WTC11 (cell line): ENCODE results near the gene SCAANT1. TPM values are rescaled to one million over a fixed set of nuclear protein-coding genes. Genes with fewer than 3 reads are reported as not detected.
A peak's percentile ranks its signal among the peaks of the same experiment; 100 is the strongest.

Source experiments
- ATAC-seq: fragments of 200-7000 bp; cut with Tn5 transposase; 2 replicates; pipeline ENCODE4 v1.10.0; 2021; ENCODE audit warnings: mild to moderate bottlenecking, moderate library complexity
- CTCF ChIA-PET: fragments of 300-600 bp; sonication (Branson Sonifier 250); formaldehyde crosslinking; loops from one replicate; lab custom pipeline; 2021; ENCODE audit warnings: antibody characterized with exemption; lab: Charles Lee
- POLR2A ChIA-PET: fragments of 350-600 bp; sonication (Branson Sonifier 250); formaldehyde crosslinking; loops from one replicate; lab custom pipeline; 2021; ENCODE audit warnings: antibody characterized with exemption; lab: Charles Lee
- DNase-seq: peaks from one replicate; pipeline ENCODE4 v3.0.0; 2021; ENCODE audit warnings: low spot score
- H3K27ac Mint-ChIP-seq: 2 replicates; pipeline ENCODE4 v1.8.0; 2021; ENCODE audit warnings: mixed read lengths
- H3K27me3 Mint-ChIP-seq: 2 replicates; pipeline ENCODE4 v1.8.0; 2021; ENCODE audit warnings: low read depth, mild to moderate bottlenecking, moderate library complexity, mixed read lengths
- H3K36me3 Mint-ChIP-seq: 2 replicates; pipeline ENCODE4 v1.8.0; 2021; ENCODE audit warnings: mixed read lengths
- H3K4me1 Mint-ChIP-seq: 2 replicates; pipeline ENCODE4 v1.8.0; 2022; ENCODE audit warnings: mixed read lengths
- H3K4me3 Mint-ChIP-seq: 2 replicates; pipeline ENCODE4 v1.8.0; 2021; ENCODE audit warnings: mild to moderate bottlenecking, moderate library complexity, mixed read lengths
- H3K9me3 Mint-ChIP-seq: 2 replicates; pipeline ENCODE4 v1.8.0; 2021; ENCODE audit warnings: mixed read lengths
- ATF1 ChIP-seq: sonication (generic); formaldehyde crosslinking; IDR thresholded peaks from 2 replicates; pipeline ENCODE4 v1.8.1; 2023; ENCODE audit warnings: mild to moderate bottlenecking, moderate library complexity, missing genetic modification reagents
- GABPB1 ChIP-seq: sonication (generic); formaldehyde crosslinking; IDR thresholded peaks from 2 replicates; pipeline ENCODE4 v1.8.1; 2023; ENCODE audit warnings: mild to moderate bottlenecking, missing genetic modification reagents
- HMGA2 ChIP-seq: fragments of 250-450 bp; sonication (Bioruptor Pico); IDR thresholded peaks from 2 replicates; pipeline ENCODE4 v1.4.0; 2021; ENCODE audit warnings: mild to moderate bottlenecking, moderate library complexity
- NR1H2 ChIP-seq: sonication (generic); formaldehyde crosslinking; IDR thresholded peaks from 2 replicates; pipeline ENCODE4 v1.9.0; 2021; ENCODE audit warnings: mild to moderate bottlenecking, moderate library complexity, missing genetic modification reagents
- SOX15 ChIP-seq: fragments of 250-450 bp; sonication (Bioruptor Pico); IDR thresholded peaks from 2 replicates; pipeline ENCODE4 v1.9.0; 2021; ENCODE audit warnings: mild to moderate bottlenecking
- TP53 ChIP-seq: sonication (generic); formaldehyde crosslinking; IDR thresholded peaks from 2 replicates; pipeline ENCODE4 v1.8.1; 2023; ENCODE audit warnings: mild to moderate bottlenecking, missing genetic modification reagents
- ZNF317 ChIP-seq: sonication (generic); formaldehyde crosslinking; IDR thresholded peaks from 2 replicates; pipeline ENCODE4 v1.8.1; 2023; ENCODE audit warnings: low read depth, mild to moderate bottlenecking, moderate library complexity, missing genetic modification reagents, borderline replicate concordance
- ZNF416 ChIP-seq: fragments of 250-450 bp; sonication (Bioruptor Pico); IDR thresholded peaks from 2 replicates; pipeline ENCODE4 v1.9.0; 2021; ENCODE audit warnings: mild to moderate bottlenecking, inconsistent platforms
- total RNA-seq: library from RNA; stranded (reverse); gene quantifications from 3 replicates; pipeline ENCODE4 v1.2.3, GENCODE V29; 2021
- TF ChIP-seq, protein P1 (sequence below): sonication (generic); formaldehyde crosslinking; conservative IDR thresholded peaks from 2 replicates; pipeline ENCODE4 v1.8.1; 2022; ENCODE audit warnings: mild to moderate bottlenecking, missing genetic modification reagents
- TF ChIP-seq, protein P2 (sequence below): sonication (generic); formaldehyde crosslinking; IDR thresholded peaks from 2 replicates; pipeline ENCODE4 v1.8.1; 2022; ENCODE audit warnings: mild to moderate bottlenecking, moderate library complexity, missing genetic modification reagents
- TF ChIP-seq, protein P3 (sequence below): sonication (generic); formaldehyde crosslinking; IDR thresholded peaks from 2 replicates; pipeline ENCODE4 v1.8.0; 2022; ENCODE audit warnings: mild to moderate bottlenecking, missing genetic modification reagents
- TF ChIP-seq, protein P4 (sequence below): sonication (generic); formaldehyde crosslinking; IDR thresholded peaks from 2 replicates; pipeline ENCODE4 v1.8.1; 2023; ENCODE audit warnings: mild to moderate bottlenecking, missing genetic modification reagents, moderate library complexity
- TF ChIP-seq, protein P5 (sequence below): sonication (generic); formaldehyde crosslinking; IDR thresholded peaks from 2 replicates; pipeline ENCODE4 v1.8.0; 2023; ENCODE audit warnings: missing genetic modification reagents, mild to moderate bottlenecking, borderline replicate concordance
- TF ChIP-seq, protein P6 (sequence below): fragments of 250-450 bp; sonication (Bioruptor Pico); IDR thresholded peaks from 2 replicates; pipeline ENCODE4 v1.9.0; 2021; ENCODE audit warnings: mild to moderate bottlenecking, borderline replicate concordance

Gene SCAANT1
- total RNA-seq, 1 experiment from 2014 or later = 1.3 TPM

DNA sequence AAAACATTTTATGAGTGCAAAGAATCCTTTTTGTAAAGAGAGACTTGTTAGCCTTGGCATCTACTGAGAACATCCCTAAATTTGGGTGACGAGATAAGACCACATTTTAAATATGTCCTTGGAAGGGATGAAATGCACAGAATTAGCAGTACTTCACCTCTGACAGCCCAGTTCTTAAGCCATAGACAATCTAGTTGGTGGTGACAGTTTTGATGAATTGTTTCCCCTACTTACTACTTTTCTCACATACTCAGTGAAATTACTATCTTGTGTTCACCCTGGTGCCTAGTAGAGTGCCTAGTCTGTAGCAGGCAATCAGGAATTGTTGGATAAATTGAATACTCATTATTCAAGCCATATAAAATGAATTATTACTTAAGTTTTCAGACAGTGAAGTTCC, 3.4 kb downstream of the SCAANT1 start:
- H3K27me3 Mint-ChIP-seq = no peaks in the 10 kb centered on the region
- no peak overlapping the region for H3K4me3 Mint-ChIP-seq
- no peaks in the 10 kb centered on the region for H3K9me3 Mint-ChIP-seq
- no peak for DNase-seq
- TF ChIP-seq, protein P1, sequence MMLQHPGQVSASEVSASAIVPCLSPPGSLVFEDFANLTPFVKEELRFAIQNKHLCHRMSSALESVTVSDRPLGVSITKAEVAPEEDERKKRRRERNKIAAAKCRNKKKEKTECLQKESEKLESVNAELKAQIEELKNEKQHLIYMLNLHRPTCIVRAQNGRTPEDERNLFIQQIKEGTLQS (CRISPR knock-in tag) = no peak
- TF ChIP-seq, protein P2, sequence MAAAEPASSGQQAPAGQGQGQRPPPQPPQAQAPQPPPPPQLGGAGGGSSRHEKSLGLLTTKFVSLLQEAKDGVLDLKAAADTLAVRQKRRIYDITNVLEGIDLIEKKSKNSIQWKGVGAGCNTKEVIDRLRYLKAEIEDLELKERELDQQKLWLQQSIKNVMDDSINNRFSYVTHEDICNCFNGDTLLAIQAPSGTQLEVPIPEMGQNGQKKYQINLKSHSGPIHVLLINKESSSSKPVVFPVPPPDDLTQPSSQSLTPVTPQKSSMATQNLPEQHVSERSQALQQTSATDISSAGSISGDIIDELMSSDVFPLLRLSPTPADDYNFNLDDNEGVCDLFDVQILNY (CRISPR knock-in tag) = no peak
- TF ChIP-seq ZNF317 (no peak), NR1H2 (CRISPR knock-in tag) (no peak)
- TF ChIP-seq, protein P3, sequence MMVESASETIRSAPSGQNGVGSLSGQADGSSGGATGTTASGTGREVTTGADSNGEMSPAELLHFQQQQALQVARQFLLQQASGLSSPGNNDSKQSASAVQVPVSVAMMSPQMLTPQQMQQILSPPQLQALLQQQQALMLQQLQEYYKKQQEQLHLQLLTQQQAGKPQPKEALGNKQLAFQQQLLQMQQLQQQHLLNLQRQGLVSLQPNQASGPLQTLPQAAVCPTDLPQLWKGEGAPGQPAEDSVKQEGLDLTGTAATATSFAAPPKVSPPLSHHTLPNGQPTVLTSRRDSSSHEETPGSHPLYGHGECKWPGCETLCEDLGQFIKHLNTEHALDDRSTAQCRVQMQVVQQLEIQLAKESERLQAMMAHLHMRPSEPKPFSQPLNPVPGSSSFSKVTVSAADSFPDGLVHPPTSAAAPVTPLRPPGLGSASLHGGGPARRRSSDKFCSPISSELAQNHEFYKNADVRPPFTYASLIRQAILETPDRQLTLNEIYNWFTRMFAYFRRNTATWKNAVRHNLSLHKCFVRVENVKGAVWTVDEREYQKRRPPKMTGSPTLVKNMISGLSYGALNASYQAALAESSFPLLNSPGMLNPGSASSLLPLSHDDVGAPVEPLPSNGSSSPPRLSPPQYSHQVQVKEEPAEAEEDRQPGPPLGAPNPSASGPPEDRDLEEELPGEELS (CRISPR knock-in tag) = no peak
- H3K27ac Mint-ChIP-seq = no peak overlapping the region
- no peak for ATAC-seq
- peaks cover 38% of the 10 kb centered on the region for H3K4me1 Mint-ChIP-seq
- no peaks in the 10 kb centered on the region for H3K36me3 Mint-ChIP-seq
- ChIA-PET CTCF (no interaction called here), POLR2A (no interaction called here)

DNA sequence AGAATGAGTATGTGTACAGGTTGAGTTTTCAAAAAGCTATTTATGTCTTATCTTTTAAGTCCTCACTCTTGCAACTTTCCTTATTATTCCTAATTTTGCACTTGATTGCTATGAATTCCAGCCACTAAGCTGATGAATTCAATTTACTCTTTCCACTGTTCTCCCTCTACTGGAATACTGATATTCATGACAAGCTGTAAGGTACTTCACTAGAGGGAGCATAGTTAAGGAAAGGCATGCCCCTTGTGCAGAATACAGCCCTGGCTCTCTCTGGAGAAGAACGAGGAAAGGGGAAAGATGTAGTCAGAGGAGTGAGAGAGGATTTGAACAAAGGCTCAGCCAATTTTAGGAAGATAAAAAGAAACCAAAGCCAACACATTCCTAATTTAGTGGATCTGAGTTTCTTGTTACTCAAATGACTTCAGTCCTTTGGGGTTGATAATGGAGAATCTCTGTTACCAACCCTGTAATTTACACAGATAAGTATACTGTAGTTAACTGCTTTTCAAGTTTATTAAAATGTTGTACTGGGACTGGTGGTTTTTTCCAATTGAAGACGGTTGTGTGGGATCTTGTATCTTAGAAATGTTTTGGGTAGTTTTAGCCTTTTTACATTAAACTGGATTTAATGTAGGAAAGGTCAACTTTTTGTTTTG, 4.0 kb downstream of the SCAANT1 start:
- Mint-ChIP-seq H3K36me3 (no peaks in the 10 kb centered on the region), H3K4me3 (no peak overlapping the region), H3K27ac (peak overlapping the region; percentile 3; the same call in 1 of the 2 replicates), H3K4me1 (peaks cover 33% of the 10 kb centered on the region), H3K9me3 (no peaks in the 10 kb centered on the region), H3K27me3 (no peaks in the 10 kb centered on the region)
- TF ChIP-seq ZNF416 (CRISPR knock-in tag) (no peak), TP53 (CRISPR knock-in tag) (no peak), GABPB1 (CRISPR knock-in tag) (no peak), HMGA2 (no peak), SOX15 (no peak), ATF1 (CRISPR knock-in tag) (no peak)
- ChIA-PET CTCF (interaction anchor here (1.3 to 1.7 kb wide), 2 partner anchors 13 to 85 kb away, joined by 3 to 5 read pairs; no protein-coding TSS in a partner anchor), POLR2A (no interaction called here)
- ATAC-seq (peak; percentile 9; the same call in 1 of the 2 replicates), DNase-seq (no peak)

DNA sequence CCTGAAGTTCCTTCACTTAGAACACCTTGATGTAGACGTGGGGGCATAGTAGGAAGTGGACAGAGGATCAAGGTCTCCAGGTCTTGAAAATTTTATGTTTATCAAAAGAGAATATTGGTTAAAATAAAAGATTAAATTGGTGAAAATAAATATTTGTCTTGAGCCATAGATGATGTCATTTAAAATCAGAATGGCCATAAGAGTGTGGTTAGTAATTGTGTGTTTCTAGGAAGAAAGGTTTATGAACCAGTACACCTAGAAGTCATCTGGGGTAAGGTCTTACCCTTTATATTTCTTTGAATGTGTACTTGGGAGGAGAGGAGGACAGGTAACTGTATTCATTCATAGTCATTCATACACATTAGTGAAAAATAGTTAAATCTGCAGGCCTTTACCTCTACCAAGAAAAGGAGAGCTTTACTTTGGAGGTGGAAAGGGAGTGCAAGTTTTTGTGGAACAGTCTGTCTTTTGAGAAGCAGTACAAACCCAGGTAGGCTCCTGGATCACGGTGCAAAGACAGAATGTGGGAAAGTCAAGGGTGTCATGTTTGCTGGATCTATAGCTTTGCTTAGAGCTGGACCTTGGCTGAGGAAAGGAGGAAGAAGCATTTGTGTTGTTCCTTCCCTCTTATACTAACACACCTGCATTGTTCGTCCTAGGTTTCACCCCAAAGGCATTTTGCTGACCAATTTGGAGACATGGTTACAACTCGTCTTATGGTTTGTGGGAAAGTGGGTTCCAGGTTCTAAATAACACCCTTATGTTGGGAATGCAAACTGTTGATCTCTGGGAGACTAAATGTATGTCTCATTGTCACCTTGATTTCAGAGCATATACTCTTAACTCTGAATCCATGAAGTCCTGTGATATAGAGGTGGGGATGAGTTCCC, 6.2 kb downstream of the SCAANT1 start:
- POLR2A ChIA-PET = no interaction called here
- TF ChIP-seq, protein P4, sequence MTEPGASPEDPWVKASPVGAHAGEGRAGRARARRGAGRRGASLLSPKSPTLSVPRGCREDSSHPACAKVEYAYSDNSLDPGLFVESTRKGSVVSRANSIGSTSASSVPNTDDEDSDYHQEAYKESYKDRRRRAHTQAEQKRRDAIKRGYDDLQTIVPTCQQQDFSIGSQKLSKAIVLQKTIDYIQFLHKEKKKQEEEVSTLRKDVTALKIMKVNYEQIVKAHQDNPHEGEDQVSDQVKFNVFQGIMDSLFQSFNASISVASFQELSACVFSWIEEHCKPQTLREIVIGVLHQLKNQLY (CRISPR knock-in tag) = no peak
- TF ChIP-seq, protein P5, sequence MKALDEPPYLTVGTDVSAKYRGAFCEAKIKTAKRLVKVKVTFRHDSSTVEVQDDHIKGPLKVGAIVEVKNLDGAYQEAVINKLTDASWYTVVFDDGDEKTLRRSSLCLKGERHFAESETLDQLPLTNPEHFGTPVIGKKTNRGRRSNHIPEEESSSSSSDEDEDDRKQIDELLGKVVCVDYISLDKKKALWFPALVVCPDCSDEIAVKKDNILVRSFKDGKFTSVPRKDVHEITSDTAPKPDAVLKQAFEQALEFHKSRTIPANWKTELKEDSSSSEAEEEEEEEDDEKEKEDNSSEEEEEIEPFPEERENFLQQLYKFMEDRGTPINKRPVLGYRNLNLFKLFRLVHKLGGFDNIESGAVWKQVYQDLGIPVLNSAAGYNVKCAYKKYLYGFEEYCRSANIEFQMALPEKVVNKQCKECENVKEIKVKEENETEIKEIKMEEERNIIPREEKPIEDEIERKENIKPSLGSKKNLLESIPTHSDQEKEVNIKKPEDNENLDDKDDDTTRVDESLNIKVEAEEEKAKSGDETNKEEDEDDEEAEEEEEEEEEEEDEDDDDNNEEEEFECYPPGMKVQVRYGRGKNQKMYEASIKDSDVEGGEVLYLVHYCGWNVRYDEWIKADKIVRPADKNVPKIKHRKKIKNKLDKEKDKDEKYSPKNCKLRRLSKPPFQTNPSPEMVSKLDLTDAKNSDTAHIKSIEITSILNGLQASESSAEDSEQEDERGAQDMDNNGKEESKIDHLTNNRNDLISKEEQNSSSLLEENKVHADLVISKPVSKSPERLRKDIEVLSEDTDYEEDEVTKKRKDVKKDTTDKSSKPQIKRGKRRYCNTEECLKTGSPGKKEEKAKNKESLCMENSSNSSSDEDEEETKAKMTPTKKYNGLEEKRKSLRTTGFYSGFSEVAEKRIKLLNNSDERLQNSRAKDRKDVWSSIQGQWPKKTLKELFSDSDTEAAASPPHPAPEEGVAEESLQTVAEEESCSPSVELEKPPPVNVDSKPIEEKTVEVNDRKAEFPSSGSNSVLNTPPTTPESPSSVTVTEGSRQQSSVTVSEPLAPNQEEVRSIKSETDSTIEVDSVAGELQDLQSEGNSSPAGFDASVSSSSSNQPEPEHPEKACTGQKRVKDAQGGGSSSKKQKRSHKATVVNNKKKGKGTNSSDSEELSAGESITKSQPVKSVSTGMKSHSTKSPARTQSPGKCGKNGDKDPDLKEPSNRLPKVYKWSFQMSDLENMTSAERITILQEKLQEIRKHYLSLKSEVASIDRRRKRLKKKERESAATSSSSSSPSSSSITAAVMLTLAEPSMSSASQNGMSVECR (CRISPR knock-in tag) = no peak
- TF ChIP-seq, protein P6, sequence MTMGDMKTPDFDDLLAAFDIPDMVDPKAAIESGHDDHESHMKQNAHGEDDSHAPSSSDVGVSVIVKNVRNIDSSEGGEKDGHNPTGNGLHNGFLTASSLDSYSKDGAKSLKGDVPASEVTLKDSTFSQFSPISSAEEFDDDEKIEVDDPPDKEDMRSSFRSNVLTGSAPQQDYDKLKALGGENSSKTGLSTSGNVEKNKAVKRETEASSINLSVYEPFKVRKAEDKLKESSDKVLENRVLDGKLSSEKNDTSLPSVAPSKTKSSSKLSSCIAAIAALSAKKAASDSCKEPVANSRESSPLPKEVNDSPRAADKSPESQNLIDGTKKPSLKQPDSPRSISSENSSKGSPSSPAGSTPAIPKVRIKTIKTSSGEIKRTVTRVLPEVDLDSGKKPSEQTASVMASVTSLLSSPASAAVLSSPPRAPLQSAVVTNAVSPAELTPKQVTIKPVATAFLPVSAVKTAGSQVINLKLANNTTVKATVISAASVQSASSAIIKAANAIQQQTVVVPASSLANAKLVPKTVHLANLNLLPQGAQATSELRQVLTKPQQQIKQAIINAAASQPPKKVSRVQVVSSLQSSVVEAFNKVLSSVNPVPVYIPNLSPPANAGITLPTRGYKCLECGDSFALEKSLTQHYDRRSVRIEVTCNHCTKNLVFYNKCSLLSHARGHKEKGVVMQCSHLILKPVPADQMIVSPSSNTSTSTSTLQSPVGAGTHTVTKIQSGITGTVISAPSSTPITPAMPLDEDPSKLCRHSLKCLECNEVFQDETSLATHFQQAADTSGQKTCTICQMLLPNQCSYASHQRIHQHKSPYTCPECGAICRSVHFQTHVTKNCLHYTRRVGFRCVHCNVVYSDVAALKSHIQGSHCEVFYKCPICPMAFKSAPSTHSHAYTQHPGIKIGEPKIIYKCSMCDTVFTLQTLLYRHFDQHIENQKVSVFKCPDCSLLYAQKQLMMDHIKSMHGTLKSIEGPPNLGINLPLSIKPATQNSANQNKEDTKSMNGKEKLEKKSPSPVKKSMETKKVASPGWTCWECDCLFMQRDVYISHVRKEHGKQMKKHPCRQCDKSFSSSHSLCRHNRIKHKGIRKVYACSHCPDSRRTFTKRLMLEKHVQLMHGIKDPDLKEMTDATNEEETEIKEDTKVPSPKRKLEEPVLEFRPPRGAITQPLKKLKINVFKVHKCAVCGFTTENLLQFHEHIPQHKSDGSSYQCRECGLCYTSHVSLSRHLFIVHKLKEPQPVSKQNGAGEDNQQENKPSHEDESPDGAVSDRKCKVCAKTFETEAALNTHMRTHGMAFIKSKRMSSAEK (CRISPR knock-in tag) = no peak

More for the DNA sequence above, 6.2 kb downstream of the SCAANT1 start:
- CTCF ChIA-PET = no interaction called here
- ATAC-seq (no peak), DNase-seq (no peak)
- Mint-ChIP-seq H3K4me3 (no peak overlapping the region), H3K36me3 (no peaks in the 10 kb centered on the region), H3K9me3 (peaks cover 4% of the 10 kb centered on the region; the same call in 1 of the 2 replicates), H3K27me3 (no peaks in the 10 kb centered on the region), H3K27ac (no peak overlapping the region), H3K4me1 (peaks cover 23% of the 10 kb centered on the region)
